Spinal cord (tissue), 10 donors: ENCODE results near the gene MAGI1. TPM values are rescaled to one million over a fixed set of nuclear protein-coding genes. Genes with fewer than 3 reads are reported as not detected.
A peak's percentile ranks its signal among the peaks of the same experiment; 100 is the strongest.

Experiments
- DNase-seq, 6 donors: peaks; one replicate each; pipeline versions ENCODE4 v3.0.0 to v3.0.0-alpha.2; 2013 to 2015; ENCODE audit warnings: low spot score in 6 of 6, low read depth in 4 of 6
- H3K27ac ChIP-seq: one replicate; pipeline ENCODE4 v1.5.1; 2013; ENCODE audit warnings: low read depth, low read length, control low read depth
- H3K27me3 ChIP-seq: one replicate; pipeline ENCODE4 v1.6.1; 2013; ENCODE audit warnings: low read length; ENCODE audit not compliant: control insufficient read depth, insufficient read depth
- H3K36me3 ChIP-seq: one replicate; pipeline ENCODE4 v1.6.1; 2013; ENCODE audit warnings: low read length; ENCODE audit not compliant: control insufficient read depth, insufficient read depth
- H3K4me1 ChIP-seq: one replicate; pipeline ENCODE4 v1.6.1; 2013; ENCODE audit warnings: low read length; ENCODE audit not compliant: control insufficient read depth, insufficient read depth
- H3K4me3 ChIP-seq: one replicate; pipeline ENCODE4 v1.5.1; 2013; ENCODE audit warnings: low read depth, low read length, control low read depth
- H3K9me3 ChIP-seq: one replicate; pipeline ENCODE4 v1.6.1; 2013; ENCODE audit warnings: low read length; ENCODE audit not compliant: control insufficient read depth, insufficient read depth
- WGBS: methylation state at CpG from one replicate; pipeline ENCODE4 v1.1.5; 2013; ENCODE audit warnings: missing lambda C conversion rate; ENCODE audit not compliant: insufficient coverage; 5-methylcytosine and 5-hydroxymethylcytosine counted together
- polyA plus RNA-seq, 2 donors: library from polyadenylated mRNA; unstranded; fragments of 120-200 nt; gene quantifications; one replicate each; pipeline ENCODE4 v1.2.1, GENCODE V29; 2013; ENCODE audit not compliant: insufficient read length in 2 of 2
- total RNA-seq, 2 donors: library from RNA; depleted of rRNA in 1 of 2; stranded (reverse); fragments of 120-200 nt in 1 of 2; fragments of >200 nt in 1 of 2; gene quantifications; one replicate each; pipeline versions ENCODE4 v1.2.3 to v1.2.4, GENCODE V29; 2013 to 2014
- donor health status: healthy.

MAGI1 gene
- total and polyA plus RNA-seq, 4 donors, result 41.5 to 86.3 (median 62.7) TPM

GRCh38 chr3:65675011-65675410 is 363.7 kb downstream of the MAGI1 start:
- H3K36me3 ChIP-seq, result no peaks in the 10 kb centered on the region
- no peaks in the 10 kb centered on the region for H3K4me1 ChIP-seq
- H3K27me3 ChIP-seq, result no peaks in the 10 kb centered on the region
- WGBS, result no CpG with 5 or more reads among the region's 3 CpGs
- H3K27ac ChIP-seq, result no peak overlapping the region
- no peaks in the 10 kb centered on the region for H3K9me3 ChIP-seq
- peak in 1 of 6 donors; percentile 28 for DNase-seq
- no peak overlapping the region for H3K4me3 ChIP-seq

GRCh38 chr3:65674226-65674625 is 364.5 kb downstream of the MAGI1 start:
- H3K9me3 ChIP-seq, result no peaks in the 10 kb centered on the region
- H3K27me3 ChIP-seq, result no peaks in the 10 kb centered on the region
- DNase-seq, result peak in 1 of 6 donors; percentile 47
- 38% methylated on average over 1 of the region's 2 CpGs for WGBS
- no peak overlapping the region for H3K4me3 ChIP-seq
- no peak overlapping the region for H3K27ac ChIP-seq
- no peaks in the 10 kb centered on the region for H3K4me1 ChIP-seq
- no peaks in the 10 kb centered on the region for H3K36me3 ChIP-seq

- Histone ChIP-seq H3K27me3 (no peaks in the 10 kb centered on the region), H3K4me3 (no peak overlapping the region), H3K36me3 (no peaks in the 10 kb centered on the region), H3K27ac (no peak overlapping the region), H3K9me3 (no peaks in the 10 kb centered on the region), H3K4me1 (no peaks in the 10 kb centered on the region)
- peak in 3 of 6 donors; percentile 13 to 81 (median 69) for DNase-seq
- WGBS, result no CpG with 5 or more reads among the region's 11 CpGs
Observed at GRCh38 chr3:65672871-65673815, 365.6 kb downstream of the MAGI1 start.

- Histone ChIP-seq H3K9me3 (no peaks in the 10 kb centered on the region), H3K4me1 (no peaks in the 10 kb centered on the region), H3K36me3 (no peaks in the 10 kb centered on the region), H3K27ac (no peak overlapping the region), H3K4me3 (no peak overlapping the region), H3K27me3 (no peaks in the 10 kb centered on the region)
- no CpG with 5 or more reads among the region's 1 CpG for WGBS
- DNase-seq, result no peak
Observed at GRCh38 chr3:65672061-65672460, 366.7 kb downstream of the MAGI1 start.

- 45% methylated on average over 3 of the region's 3 CpGs for WGBS
- H3K4me1 ChIP-seq, result no peaks in the 10 kb centered on the region
Observed at GRCh38 chr3:65671004-65671403, 367.7 kb downstream of the MAGI1 start.

GRCh38 chr3:65669163-65669875 is 369.4 kb downstream of the MAGI1 start:
- Histone ChIP-seq H3K36me3 (no peaks in the 10 kb centered on the region), H3K9me3 (no peaks in the 10 kb centered on the region), H3K27ac (no peak overlapping the region), H3K4me3 (no peak overlapping the region), H3K27me3 (no peaks in the 10 kb centered on the region), H3K4me1 (no peaks in the 10 kb centered on the region)
- no peak for DNase-seq
- no CpG with 5 or more reads among the region's 5 CpGs for WGBS

More at GRCh38 chr3:65671004-65671403, 367.7 kb downstream of the MAGI1 start:
- H3K9me3 ChIP-seq, result no peaks in the 10 kb centered on the region
- H3K27me3 ChIP-seq, result no peaks in the 10 kb centered on the region
- no peak overlapping the region for H3K27ac ChIP-seq
- no peaks in the 10 kb centered on the region for H3K36me3 ChIP-seq
- H3K4me3 ChIP-seq, result no peak overlapping the region
- no peak for DNase-seq

- Histone ChIP-seq H3K4me3 (no peak overlapping the region), H3K27me3 (no peaks in the 10 kb centered on the region), H3K9me3 (no peaks in the 10 kb centered on the region), H3K36me3 (no peaks in the 10 kb centered on the region), H3K27ac (no peak overlapping the region), H3K4me1 (no peaks in the 10 kb centered on the region)
- no CpG with 5 or more reads among the region's 4 CpGs for WGBS
- DNase-seq, result no peak
Observed at GRCh38 chr3:65667963-65668362, 370.8 kb downstream of the MAGI1 start.

GRCh38 chr3:65666448-65667091 is 372.1 kb downstream of the MAGI1 start:
- Histone ChIP-seq H3K4me3 (no peak overlapping the region), H3K4me1 (no peaks in the 10 kb centered on the region), H3K9me3 (no peaks in the 10 kb centered on the region), H3K27ac (no peak overlapping the region), H3K27me3 (no peaks in the 10 kb centered on the region), H3K36me3 (no peaks in the 10 kb centered on the region)
- DNase-seq, result no peak
- WGBS, result 72% methylated on average over 3 of the region's 6 CpGs

- WGBS, result no CpG with 5 or more reads among the region's 2 CpGs
- no peak overlapping the region for H3K4me3 ChIP-seq
Observed at GRCh38 chr3:65665915-65666314, 372.8 kb downstream of the MAGI1 start.

More at GRCh38 chr3:65665915-65666314, 372.8 kb downstream of the MAGI1 start:
- peak overlapping the region; percentile 19 for H3K27ac ChIP-seq
- H3K36me3 ChIP-seq, result no peaks in the 10 kb centered on the region
- no peak for DNase-seq
- no peaks in the 10 kb centered on the region for H3K4me1 ChIP-seq
- no peaks in the 10 kb centered on the region for H3K27me3 ChIP-seq
- H3K9me3 ChIP-seq, result no peaks in the 10 kb centered on the region
